Activated T-helper 2 cell treated with anti-CD3 and anti-CD28 coated beads, Interferon-gamma antibody, Interleukin-2, Interleukin-4, amounts not matched to agents 10 μg/mL and 5 μg/mL and 100 μg/mL, durations not matched to agents 14 hours and 24 hours and 36 hours (primary cell): ENCODE measurements around the gene RAB33B. TPM values are rescaled to one million over a fixed set of nuclear protein-coding genes. Genes with fewer than 3 reads are reported as not detected.

Experiments used
- DNase-seq: peaks from one replicate; pipeline ENCODE4 v3.0.0; 2021; ENCODE audit warnings: low spot score
- H3K27ac Mint-ChIP-seq: one replicate; pipeline ENCODE4 v1.8.0; 2021; ENCODE audit warnings: mixed read lengths
- H3K27me3 Mint-ChIP-seq: one replicate; pipeline ENCODE4 v1.8.0; 2021; ENCODE audit warnings: low read depth, mixed read lengths
- H3K36me3 Mint-ChIP-seq: one replicate; pipeline ENCODE4 v1.8.0; 2021; ENCODE audit warnings: low read depth, mixed read lengths
- H3K4me1 Mint-ChIP-seq: one replicate; pipeline ENCODE4 v1.8.0; 2021; ENCODE audit warnings: low read depth, mixed read lengths
- H3K4me3 Mint-ChIP-seq: one replicate; pipeline ENCODE4 v1.8.0; 2021; ENCODE audit warnings: low read depth, mild to moderate bottlenecking, moderate library complexity, mixed read lengths
- H3K9me3 Mint-ChIP-seq: one replicate; pipeline ENCODE4 v1.8.0; 2021; ENCODE audit warnings: mixed read lengths
- intact Hi-C: fragments of 100-400 bp; cut with micrococcal nuclease; formaldehyde crosslinking; loops from one replicate; pipeline ENCODE4 v1.15.1; 2023
- total RNA-seq: library from RNA; stranded (reverse); gene quantifications from 2 replicates; pipeline ENCODE4 v1.2.3, GENCODE V29; 2022

Gene RAB33B
- total RNA-seq, 1 donor from 2014 or later = 3.8 TPM

DNA sequence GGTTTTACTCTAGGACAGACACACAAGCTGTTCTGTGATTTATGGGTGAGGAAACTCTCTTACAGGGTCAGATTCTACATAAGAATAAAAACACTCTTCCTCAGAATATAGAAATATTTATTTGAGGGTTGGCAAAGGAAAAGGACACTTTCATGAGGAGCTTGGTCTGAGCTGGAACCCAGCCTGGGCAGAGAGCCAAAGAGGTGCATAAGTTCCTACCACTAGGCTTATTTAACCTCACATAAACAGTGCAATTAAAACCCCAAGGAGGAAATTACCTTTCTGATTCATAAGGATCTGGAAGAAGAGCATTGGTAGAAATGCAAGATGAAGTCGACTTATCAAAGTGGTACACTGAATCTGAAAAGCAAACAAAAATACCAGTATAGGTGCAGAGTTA, 69.2 kb downstream of the RAB33B start:
- intact Hi-C loops = no loop called here
- Mint-ChIP-seq H3K4me1 (peaks cover 13% of the 10 kb centered on the region), H3K4me3 (no peak overlapping the region), H3K27me3 (no peaks in the 10 kb centered on the region), H3K27ac (no peak overlapping the region), H3K9me3 (no peaks in the 10 kb centered on the region), H3K36me3 (peaks cover 69% of the 10 kb centered on the region)
- DNase-seq = no peak

DNA sequence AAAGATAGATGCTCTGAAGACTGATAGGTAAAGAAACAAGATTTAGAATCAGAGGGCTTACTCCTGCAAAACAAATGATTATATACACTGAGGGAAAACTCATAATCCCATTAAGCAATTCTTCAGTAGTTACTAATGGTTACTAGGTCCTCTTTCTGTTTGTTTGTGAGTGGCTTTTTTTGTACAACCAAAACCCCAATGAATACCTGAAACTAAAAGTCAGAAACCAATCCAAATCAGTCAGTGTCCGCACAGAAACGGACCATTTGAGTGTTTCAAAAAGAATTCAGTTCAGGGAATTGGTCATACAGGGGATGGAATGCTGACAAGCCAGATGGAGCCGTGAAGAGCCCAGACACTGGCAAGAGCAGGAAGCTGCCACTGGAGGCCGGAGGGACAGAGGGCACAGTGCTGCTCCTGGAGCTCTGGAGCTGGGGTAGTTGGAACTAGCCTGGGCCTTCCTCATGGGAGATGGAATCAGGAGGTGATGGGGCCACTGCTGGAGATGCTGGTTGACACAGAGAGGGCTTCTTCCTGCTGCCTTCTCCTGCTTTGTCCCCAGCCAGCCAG, 70.2 kb downstream of the RAB33B start:
- no peak overlapping the region for H3K4me3 Mint-ChIP-seq
- H3K36me3 Mint-ChIP-seq = peaks cover 72% of the 10 kb centered on the region
- no peaks in the 10 kb centered on the region for H3K9me3 Mint-ChIP-seq
- DNase-seq = no peak
- H3K27me3 Mint-ChIP-seq = no peaks in the 10 kb centered on the region
- peaks cover 13% of the 10 kb centered on the region for H3K4me1 Mint-ChIP-seq
- intact Hi-C loops = no loop called here
- peak overlapping the region; percentile 2 for H3K27ac Mint-ChIP-seq

DNA sequence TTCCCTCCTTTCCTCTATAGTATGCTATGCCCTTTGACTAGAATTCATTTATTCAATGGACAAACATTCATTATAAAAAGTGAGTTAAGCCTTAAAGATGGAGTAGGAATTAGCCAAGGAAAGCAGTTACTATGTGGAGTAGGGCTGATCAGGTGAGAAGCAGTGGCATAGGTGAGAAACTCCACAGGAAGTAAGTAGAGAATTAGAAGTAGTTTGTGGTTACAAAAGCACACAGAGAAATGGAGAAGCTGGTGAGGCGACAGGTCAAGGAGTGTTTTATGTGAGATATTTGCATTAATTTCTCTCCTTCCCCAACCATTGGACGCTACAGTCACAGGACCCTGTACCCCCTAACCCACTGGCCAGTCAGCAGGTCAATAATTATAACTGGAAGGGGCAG, 71.5 kb downstream of the RAB33B start:
- H3K4me3 Mint-ChIP-seq = no peak overlapping the region
- peaks cover 13% of the 10 kb centered on the region for H3K4me1 Mint-ChIP-seq
- H3K36me3 Mint-ChIP-seq = peaks cover 66% of the 10 kb centered on the region
- no peak overlapping the region for H3K27ac Mint-ChIP-seq
- DNase-seq = no peak
- intact Hi-C loops = no loop called here
- no peaks in the 10 kb centered on the region for H3K27me3 Mint-ChIP-seq
- H3K9me3 Mint-ChIP-seq = no peaks in the 10 kb centered on the region

Other genes with a start within 250 kb of the RAB33B start
- gene MGARP, start 173.9 kb upstream of the RAB33B start, total RNA-seq = not detected in 2 replicates
- 86.7 and 97.4 TPM in 2 replicates for gene NAA15, start 152.6 kb upstream of the RAB33B start, total RNA-seq
- 50.9 and 51.4 TPM in 2 replicates for gene NDUFC1, start 151.6 kb upstream of the RAB33B start, total RNA-seq
- gene SETD7, start 102.1 kb downstream of the RAB33B start, total RNA-seq = 20.3 and 20.7 TPM in 2 replicates
- 29.5 and 32.5 TPM in 2 replicates for gene MGST2, start 211.7 kb downstream of the RAB33B start, total RNA-seq